Skin epidermis (tissue), 12 donors: Measurements from ENCODE around the gene THADA.
"Not testable (repeated sequence)": the region's sequence is repeated elsewhere in the genome, so short reads cannot be mapped to it uniquely, and the experiment has no call there.

Source experiments
- H3K27ac ChIP-seq, 21 experiments: fragments of 200-600 bp; sonication (generic) in 11 of 21; one replicate each; pipeline ENCODE4 v1.5.0; 2020; ENCODE audit warnings: mild to moderate bottlenecking in 3 of 21, inconsistent platforms in 2 of 21, moderate library complexity in 2 of 21
- H3K4me3 ChIP-seq, 7 experiments: fragments of 200-600 bp; sonication (generic) in 2 of 7; one replicate each; pipeline ENCODE4 v1.5.0; 2020; ENCODE audit warnings: inconsistent platforms in 2 of 7, mild to moderate bottlenecking in 2 of 7, moderate library complexity in 1 of 7

Gene THADA

GRCh38 chr2:43305517-43305916, 290.3 kb downstream of the THADA start:
- Histone ChIP-seq H3K27ac (peak overlapping the region in 16 of 21 experiments; percentile 46 to 84 (median 74)), H3K4me3 (no peak overlapping the region)

GRCh38 chr2:43305012-43305411, 290.8 kb downstream of the THADA start:
- Histone ChIP-seq H3K4me3 (no peak overlapping the region), H3K27ac (peak overlapping the region in 16 of 21 experiments; percentile 46 to 84 (median 74))

DNA sequence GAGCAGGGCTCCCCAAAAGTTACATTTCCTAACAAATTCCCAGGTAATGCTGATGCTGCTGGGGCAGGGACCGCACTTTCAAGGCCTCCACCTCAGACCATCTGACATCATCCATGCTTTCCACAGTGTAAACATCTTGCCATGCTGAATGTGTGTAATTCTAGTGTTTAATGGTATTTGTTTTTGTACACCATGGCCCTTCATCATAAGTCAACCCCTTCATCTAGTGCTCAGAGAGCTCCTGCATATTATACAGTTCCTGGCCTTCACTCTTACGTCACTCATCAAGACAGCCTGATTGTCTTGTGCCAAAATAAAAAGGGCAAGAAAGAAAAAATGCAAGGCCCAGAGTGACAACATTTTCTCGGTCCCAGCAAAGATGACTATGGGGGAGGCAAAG, 291.9 kb downstream of the THADA start:
- H3K27ac ChIP-seq = peak overlapping the region in 11 of 21 experiments; percentile 38 to 84 (median 75)
- no peak overlapping the region for H3K4me3 ChIP-seq

DNA sequence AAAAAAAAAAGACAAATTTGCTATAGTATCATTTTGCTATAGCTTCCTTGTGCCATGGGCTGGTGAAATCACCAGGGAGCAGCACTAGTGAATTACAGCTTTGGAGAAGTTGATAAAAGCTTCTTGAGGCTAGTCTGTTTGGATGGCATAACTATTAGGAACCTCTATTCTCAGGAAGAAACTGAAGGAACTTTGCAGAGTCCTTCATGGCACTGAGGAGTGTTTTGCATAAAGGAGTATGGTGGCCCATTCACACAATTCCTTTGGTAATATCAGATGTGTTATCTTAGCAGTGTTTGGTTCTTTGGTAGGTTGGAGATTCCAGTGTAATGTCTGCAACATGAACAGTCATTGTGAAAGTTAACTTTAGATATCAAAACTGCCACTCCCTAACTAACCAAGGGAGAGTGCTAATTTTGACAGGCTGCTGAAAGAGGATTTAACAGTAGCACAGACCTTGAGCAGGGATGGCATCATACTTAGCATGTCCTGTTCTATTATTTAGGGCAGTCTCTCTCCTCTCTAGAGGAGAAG, 292.8 kb downstream of the THADA start:
- H3K4me3 ChIP-seq = no peak overlapping the region
- peak overlapping the region in 5 of 21 experiments; percentile 10 to 84 (median 36) for H3K27ac ChIP-seq

- Histone ChIP-seq H3K27ac (peak overlapping the region in 9 of 21 experiments; percentile 3 to 84 (median 21)), H3K4me3 (no peak overlapping the region)
Measured at GRCh38 chr2:43302182-43302960, 293.5 kb downstream of the THADA start.

GRCh38 chr2:43300781-43301583, 294.9 kb downstream of the THADA start:
- H3K27ac ChIP-seq = peak overlapping the region in 10 of 21 experiments; percentile 4 to 51 (median 40)
- H3K4me3 ChIP-seq = no peak overlapping the region

DNA sequence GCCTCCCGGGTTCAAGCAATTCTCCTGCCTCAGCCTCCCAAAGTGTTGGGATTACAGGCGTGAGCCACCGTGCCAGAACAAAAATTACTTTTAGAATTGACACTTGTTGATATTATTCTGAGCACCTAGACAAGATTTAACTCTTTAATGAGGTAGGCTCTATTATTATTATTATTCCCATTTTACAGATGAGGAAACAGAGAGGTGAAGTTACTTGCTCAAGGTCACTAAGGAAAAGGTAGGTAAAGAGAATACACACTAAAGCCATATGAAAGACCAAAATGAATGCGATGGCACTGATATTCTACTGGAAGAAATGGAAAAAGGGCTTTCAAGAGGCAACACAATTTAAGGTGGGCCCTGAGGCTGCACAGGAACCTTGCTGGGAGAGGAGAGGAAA, 295.6 kb downstream of the THADA start:
- no peak overlapping the region for H3K4me3 ChIP-seq
- peak overlapping the region in 5 of 21 experiments; percentile 14 to 51 (median 42) for H3K27ac ChIP-seq

DNA sequence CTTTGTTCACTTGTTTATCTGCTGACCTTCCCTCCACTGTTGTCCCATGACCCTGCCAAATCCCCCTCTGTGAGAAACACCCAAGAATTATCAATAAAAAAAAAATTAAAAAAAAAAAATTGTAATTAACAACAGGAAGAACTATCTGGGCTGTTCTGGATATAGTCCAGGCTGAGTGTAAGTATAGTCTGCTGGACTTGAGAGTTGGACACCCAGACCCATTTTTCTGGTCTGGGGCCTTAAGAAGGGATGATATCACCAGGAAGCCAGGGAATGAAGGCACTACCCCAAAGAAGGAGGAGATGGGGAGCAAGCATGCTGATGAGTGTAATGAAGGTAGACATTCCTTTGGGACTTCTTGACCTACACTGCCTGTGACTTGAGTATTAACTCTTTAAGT, 297.3 kb downstream of the THADA start:
- no peak overlapping the region for H3K4me3 ChIP-seq
- peak overlapping the region in 2 of 21 experiments; percentile 9 to 49 for H3K27ac ChIP-seq

GRCh38 chr2:43297740-43298139, 298.1 kb downstream of the THADA start:
- H3K4me3 ChIP-seq = not testable (repeated sequence)
- peak overlapping the region in 3 of 21 experiments; percentile 49 to 72 (median 69) for H3K27ac ChIP-seq

DNA sequence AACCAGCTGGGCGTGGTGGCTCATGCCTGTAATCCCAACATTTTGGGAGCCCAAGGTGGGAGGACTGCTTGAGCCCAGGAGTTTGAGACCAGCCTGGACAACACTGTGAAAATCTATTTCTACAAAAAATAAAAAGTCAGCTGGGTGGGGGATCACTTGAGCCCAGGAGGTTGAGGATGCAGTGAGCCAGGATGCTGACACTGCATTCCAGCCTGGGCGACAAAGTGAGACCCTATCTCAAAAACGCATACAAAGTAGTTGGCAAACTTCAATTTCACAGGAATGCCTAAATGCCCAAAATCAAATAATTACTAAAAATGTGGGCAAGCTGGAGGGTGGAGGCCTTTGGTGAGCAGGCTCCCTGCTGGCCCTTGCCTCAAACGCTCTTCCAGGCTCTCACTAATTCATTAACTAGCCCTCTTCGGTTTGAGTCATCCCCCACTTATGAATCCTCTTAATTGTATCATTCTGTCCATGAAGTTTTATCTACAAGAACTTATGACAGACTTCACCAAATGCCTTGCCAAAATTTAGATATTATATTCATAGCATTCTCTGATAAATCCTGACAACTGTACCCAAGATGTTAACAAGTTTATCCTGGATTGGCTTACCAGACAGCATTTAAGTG, 300.8 kb downstream of the THADA start:
- peak overlapping the region in 15 of 21 experiments; percentile 15 to 83 (median 71) for H3K27ac ChIP-seq
- H3K4me3 ChIP-seq = no peak overlapping the region

DNA sequence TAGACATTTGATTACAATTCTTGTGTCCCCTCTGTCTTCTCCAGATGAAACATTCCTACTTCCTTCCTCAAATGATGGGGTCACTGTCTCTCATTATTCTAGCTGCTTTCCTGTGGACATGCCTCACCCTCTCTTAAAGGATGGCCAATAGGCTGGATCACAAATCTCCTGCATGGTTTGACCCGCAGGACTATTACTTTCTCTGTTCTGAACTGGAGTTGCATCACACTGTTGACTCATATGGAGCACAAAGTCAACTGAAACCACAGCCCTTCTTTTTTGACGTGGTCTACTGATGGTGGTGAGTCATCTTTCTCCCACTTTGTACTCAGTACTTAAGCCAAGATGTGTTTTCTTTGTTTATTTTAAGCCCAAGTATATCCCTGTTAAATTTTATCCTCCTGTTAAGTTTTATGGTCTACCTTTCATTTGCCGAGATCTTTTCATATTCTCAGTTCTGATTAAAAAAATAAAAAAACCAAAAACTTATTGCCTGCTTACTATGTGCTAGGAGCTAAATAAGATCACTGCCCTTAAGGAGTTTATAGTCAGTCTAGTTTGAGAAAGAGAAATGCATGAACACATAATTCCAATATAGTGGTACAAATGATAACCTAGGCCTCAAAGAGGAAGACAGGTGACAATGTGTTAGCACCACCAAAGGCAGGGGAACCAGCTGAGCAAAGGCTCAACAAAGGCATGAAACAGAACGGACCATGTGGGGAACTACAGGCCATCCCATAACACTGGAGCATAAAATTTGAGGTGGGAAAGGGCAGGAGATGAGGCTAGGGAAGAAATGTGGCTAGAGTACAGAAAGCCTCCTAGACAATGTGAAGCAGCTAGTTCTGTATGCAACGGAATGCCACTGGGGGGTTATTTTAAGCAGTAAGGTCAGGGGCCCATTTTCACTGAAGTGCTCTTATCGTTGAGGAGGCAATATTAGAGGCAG, 301.8 kb downstream of the THADA start:
- Histone ChIP-seq H3K27ac (peak overlapping the region in 17 of 21 experiments; percentile 18 to 83 (median 70)), H3K4me3 (no peak overlapping the region)

DNA sequence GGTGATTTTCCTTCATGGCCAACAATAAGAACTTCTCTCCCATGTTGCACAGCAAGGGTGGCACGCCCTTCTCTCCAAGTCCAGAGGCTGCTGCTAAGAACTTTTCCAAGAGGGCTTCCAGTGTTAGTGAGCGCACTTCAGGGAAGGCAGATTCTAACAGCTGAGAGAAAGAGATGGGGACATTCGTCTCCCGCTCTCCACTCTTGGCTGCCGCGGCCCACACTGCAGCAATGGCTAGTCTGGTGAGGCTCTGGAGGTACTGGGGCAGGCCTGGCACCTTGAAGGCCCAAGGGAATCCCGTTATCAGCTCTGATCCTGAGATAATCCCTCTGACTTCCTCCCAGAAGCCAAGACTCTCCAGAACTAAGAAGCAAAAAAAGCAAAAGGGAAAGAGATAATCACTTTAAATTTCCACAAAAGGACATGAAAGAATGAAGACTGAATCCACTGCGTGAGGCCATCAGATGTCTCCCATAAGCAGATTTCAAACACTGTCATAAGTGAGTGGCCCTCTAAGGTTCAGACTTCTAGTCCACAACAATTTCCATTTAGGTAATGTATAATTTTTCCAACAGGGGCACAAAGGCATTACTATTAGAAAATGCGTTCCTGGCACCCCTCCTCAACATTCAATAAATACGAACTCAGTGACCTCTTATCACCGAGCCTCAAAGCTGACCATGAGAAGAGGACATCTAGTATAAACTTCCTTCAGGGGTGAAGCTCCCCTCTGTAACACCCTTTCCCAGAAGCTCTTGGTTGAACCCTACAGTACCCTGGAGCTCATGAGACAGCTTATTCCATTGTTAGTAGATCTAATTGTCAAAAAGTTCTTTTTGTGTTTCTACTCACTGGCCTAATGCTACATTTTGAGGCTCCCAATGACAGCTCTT, 302.7 kb downstream of the THADA start:
- Histone ChIP-seq H3K27ac (peak overlapping the region in 13 of 21 experiments; percentile 18 to 83 (median 54)), H3K4me3 (no peak overlapping the region)

GRCh38 chr2:43292297-43292696, 303.5 kb downstream of the THADA start:
- no peak overlapping the region for H3K27ac ChIP-seq
- no peak overlapping the region for H3K4me3 ChIP-seq

DNA sequence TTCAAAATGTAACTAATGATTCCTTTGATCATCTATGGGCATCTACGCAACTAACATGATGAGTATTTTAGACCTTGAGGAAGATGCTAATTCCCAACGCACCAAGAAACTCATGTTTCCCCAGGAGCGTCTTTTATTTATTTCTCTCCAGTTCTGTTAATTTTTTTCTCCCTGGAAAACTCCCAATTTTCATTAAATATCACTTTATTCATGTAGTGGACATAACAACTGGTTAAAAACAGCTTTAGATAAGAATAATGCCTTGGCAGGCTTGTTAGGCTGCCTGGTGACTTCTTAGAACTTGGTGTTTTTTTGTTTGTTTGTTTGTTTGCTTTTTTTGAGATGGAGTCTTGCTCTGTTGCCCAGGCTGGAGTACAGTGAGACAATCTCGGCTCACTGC, 306.5 kb downstream of the THADA start:
- H3K27ac ChIP-seq = no peak overlapping the region
- no peak overlapping the region for H3K4me3 ChIP-seq

DNA sequence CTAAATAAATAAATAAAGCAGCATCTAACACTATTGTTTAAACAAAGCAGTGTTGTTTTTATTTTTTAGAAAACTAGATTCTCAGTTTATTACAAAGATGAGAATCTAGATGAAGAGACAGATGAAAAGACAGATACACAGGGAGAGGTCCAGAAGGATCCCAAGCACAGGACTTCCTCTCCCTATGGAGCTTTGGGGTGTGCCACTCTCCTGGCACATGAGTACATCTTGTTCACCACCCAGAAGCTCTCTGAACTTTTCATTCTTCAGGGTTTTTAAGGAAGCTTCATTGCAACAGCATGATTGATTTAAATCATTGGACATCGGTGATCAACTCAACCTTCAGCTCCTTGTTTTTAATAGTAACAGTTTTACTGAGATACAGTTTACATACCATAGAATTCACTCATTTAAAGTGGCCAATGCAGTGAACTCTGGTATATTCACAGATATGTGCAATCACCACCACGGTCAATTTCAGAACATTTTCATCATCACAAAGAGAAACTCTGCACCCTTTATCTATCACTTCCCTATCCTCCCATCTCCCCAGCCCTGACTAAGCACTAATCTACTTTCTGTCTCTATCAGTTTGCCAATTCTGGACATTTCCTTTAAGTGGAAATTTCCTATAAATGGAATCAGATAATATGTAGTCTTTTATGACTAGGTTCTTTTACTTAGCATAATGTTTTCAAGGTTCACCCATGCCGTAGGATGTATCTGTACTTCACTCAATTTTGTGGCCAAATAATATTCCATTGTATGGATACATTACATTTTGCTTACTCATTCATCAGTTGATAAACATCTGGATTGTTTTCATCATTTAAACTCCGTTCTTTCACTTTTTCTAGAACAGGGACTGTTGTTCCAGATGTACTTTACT, 307.2 kb downstream of the THADA start:
- Histone ChIP-seq H3K4me3 (no peak overlapping the region), H3K27ac (no peak overlapping the region)

GRCh38 chr2:43285987-43286386, 309.9 kb downstream of the THADA start:
- Histone ChIP-seq H3K27ac (no peak overlapping the region), H3K4me3 (no peak overlapping the region)

GRCh38 chr2:43284967-43285366, 310.9 kb downstream of the THADA start:
- H3K27ac ChIP-seq = no peak overlapping the region

More at GRCh38 chr2:43284967-43285366, 310.9 kb downstream of the THADA start:
- H3K4me3 ChIP-seq = no peak overlapping the region
